Upper lobe of right lung (tissue), 1 donor: ENCODE measurements around the gene PLA2G4D. TPM values are rescaled to one million over a fixed set of nuclear protein-coding genes. Genes with fewer than 3 reads are reported as not detected.

Source experiments
- ATAC-seq: fragments of 200-7000 bp; cut with Tn5 transposase; one replicate; pipeline ENCODE4 v1.9.1; 2020; ENCODE audit warnings: mild to moderate bottlenecking, moderate library complexity
- DNase-seq: peaks from one replicate; pipeline ENCODE4 v3.0.0-alpha.2; 2020
- H3K27ac ChIP-seq: fragments of 200-600 bp; one replicate; pipeline ENCODE4 v1.8.0; 2022
- H3K27me3 ChIP-seq: fragments of 200-600 bp; one replicate; pipeline ENCODE4 v1.8.0; 2022; ENCODE audit warnings: mild to moderate bottlenecking
- H3K36me3 ChIP-seq: fragments of 200-600 bp; one replicate; pipeline ENCODE4 v1.8.0; 2022
- H3K4me1 ChIP-seq: fragments of 200-600 bp; one replicate; pipeline ENCODE4 v1.8.0; 2022
- H3K4me3 ChIP-seq: fragments of 200-600 bp; one replicate; pipeline ENCODE4 v1.8.0; 2022; ENCODE audit warnings: mild to moderate bottlenecking
- H3K9me3 ChIP-seq: fragments of 200-600 bp; one replicate; pipeline ENCODE4 v1.8.0; 2022
- intact Hi-C: fragments of 100-400 bp; cut with DNase I; formaldehyde crosslinking; loops from one replicate; pipeline ENCODE4 v1.11.0; 2022
- total RNA-seq: library from RNA; stranded (reverse); fragmentation: NEBNext Ultra II Directional; extraction: Animal tissue kit (Norgen Biotek cat#: 25700); gene quantifications from one replicate; pipeline ENCODE4 v1.2.1, GENCODE V29; 2021
- TF ChIP-seq, protein P1 (sequence below): fragments of 200-600 bp; IDR thresholded peaks from one replicate; pipeline ENCODE4 v1.8.0; 2022; ENCODE audit warnings: antibody characterized with exemption
- donor health status: DM: no; HTN: yes; CAD: no; lungs with severe emphysema.

The PLA2G4D gene
- total RNA-seq, 1 donor from 2014 or later, result not detected

DNA sequence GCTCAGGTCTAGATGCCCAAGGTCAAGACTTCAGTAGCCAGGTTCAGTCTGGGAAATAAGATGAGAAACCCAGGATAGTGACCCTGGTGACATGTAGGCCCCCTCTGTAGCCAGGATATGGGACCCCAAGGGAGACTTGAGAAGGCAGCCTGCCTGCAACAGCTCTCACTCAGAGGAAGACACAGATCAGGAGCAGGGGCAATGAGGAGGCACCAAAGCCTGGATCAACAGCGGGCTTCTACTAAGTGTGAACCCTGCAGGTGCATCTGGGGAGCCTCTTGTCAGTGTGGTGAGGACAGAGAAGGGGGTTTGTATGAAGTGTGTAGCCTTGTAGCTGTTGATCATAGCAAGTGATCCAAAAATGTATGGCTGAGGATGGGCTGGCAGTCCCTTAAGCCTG is 36.6 kb upstream of the PLA2G4D start:
- Histone ChIP-seq H3K4me3 (no peak overlapping the region), H3K27ac (no peak overlapping the region), H3K4me1 (no peaks in the 10 kb centered on the region), H3K9me3 (no peaks in the 10 kb centered on the region), H3K36me3 (no peaks in the 10 kb centered on the region), H3K27me3 (peaks cover 11% of the 10 kb centered on the region)
- ATAC-seq (no peak), DNase-seq (no peak)
- intact Hi-C loops, result loop anchor here (5.0 kb wide), 1 partner anchor 64 kb away; no protein-coding TSS in a partner anchor
- TF ChIP-seq, protein P1, sequence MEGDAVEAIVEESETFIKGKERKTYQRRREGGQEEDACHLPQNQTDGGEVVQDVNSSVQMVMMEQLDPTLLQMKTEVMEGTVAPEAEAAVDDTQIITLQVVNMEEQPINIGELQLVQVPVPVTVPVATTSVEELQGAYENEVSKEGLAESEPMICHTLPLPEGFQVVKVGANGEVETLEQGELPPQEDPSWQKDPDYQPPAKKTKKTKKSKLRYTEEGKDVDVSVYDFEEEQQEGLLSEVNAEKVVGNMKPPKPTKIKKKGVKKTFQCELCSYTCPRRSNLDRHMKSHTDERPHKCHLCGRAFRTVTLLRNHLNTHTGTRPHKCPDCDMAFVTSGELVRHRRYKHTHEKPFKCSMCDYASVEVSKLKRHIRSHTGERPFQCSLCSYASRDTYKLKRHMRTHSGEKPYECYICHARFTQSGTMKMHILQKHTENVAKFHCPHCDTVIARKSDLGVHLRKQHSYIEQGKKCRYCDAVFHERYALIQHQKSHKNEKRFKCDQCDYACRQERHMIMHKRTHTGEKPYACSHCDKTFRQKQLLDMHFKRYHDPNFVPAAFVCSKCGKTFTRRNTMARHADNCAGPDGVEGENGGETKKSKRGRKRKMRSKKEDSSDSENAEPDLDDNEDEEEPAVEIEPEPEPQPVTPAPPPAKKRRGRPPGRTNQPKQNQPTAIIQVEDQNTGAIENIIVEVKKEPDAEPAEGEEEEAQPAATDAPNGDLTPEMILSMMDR, result no peak

DNA sequence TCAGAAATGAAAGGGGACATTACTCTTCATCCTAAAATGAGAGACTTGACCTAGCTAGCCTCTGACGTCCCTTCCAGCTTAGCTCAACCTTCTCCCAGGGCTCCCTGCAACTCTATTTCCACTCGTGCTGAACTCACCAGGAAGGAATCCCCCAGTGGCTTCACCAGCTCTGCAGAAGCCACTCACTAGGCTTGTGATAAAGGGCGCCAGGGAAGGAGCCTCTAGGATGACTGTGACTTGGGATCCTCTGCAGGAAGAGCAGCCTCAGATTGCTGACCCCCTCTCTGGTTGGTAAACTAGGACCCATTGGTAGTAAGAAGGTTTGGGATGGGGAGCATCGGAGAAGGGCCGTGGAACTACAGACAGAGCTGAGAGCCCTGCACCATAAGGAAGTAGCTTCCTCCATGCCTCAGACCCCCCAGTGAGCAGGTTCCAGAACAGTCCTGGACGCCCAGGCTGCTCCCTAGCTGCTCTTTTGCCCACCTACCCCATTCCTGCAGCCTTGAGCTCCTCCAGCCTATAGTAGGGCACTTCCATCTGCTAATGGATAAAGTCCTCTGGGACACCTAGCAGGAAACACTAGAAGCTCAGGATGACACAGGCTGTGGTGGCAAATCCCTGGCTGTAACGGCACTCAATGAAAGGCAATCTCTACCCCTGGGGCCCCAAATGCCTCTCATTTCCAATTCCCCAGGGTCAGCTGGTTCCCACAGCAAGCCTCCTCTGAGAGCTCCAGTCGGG is 36.1 kb upstream of the PLA2G4D start:
- TF ChIP-seq, protein P1, result no peak
- no peak for ATAC-seq
- intact Hi-C loops, result loop anchor here (5.0 kb wide), 1 partner anchor 63 kb away; no protein-coding TSS in a partner anchor
- peak; percentile 23 for DNase-seq
- Histone ChIP-seq H3K4me1 (no peaks in the 10 kb centered on the region), H3K36me3 (no peaks in the 10 kb centered on the region), H3K27me3 (peaks cover 11% of the 10 kb centered on the region), H3K9me3 (no peaks in the 10 kb centered on the region), H3K4me3 (no peak overlapping the region), H3K27ac (no peak overlapping the region)

DNA sequence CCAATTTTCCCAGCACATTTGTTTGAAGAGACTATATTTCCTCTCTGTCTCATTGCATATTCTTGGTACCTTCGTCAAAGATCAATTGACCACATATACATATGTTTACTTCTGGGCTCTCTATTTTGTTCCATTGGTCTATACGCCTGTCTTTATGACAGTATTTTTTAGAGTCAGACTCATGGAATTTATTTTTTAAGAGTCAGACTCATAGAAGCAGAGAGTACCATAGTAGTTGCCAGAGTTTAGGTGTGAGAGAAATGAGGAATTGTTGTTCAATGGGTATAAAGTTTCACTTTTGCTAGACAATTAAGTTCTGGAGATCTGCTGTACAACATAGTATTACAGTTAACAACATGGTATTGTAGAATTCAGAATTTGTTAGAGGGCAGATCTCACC is 35.0 kb upstream of the PLA2G4D start:
- TF ChIP-seq, protein P1, result no peak
- no peak for DNase-seq

DNA sequence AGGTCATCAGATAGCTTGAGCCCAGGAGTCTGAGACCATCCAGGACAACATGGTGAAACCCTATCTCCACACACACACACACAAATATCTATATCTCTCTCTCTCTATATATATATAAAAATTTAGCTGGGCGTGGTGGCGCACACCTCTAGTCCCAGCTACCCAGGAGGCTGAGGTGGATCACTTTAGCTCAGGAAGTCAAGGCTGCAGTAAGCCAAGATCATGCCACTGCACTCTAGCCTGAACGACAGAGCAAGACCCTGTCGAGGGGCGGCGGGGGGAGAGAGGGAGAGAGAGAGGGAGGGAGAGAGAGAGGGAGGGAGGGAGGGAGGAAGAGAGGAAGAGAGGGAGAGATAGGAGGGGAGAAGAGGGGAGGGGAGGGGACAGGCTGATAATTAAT is 34.1 kb upstream of the PLA2G4D start:
- Histone ChIP-seq H3K4me3 (no peak overlapping the region), H3K36me3 (no peaks in the 10 kb centered on the region), H3K27me3 (peaks cover 11% of the 10 kb centered on the region), H3K4me1 (no peaks in the 10 kb centered on the region), H3K27ac (no peak overlapping the region), H3K9me3 (no peaks in the 10 kb centered on the region)
- DNase-seq (no peak), ATAC-seq (no peak)
- intact Hi-C loops, result no loop called here
- TF ChIP-seq, protein P1, result no peak

More for the DNA sequence above, 35.0 kb upstream of the PLA2G4D start:
- Histone ChIP-seq H3K27me3 (peaks cover 11% of the 10 kb centered on the region), H3K36me3 (no peaks in the 10 kb centered on the region), H3K27ac (no peak overlapping the region), H3K4me3 (no peak overlapping the region), H3K9me3 (no peaks in the 10 kb centered on the region), H3K4me1 (no peaks in the 10 kb centered on the region)
- intact Hi-C loops, result no loop called here
- ATAC-seq, result no peak

- H3K36me3 ChIP-seq, result no peaks in the 10 kb centered on the region
- intact Hi-C loops, result no loop called here
- DNase-seq (no peak), ATAC-seq (no peak)
- TF ChIP-seq, protein P1, result no peak
- H3K4me1 ChIP-seq, result peaks cover 6% of the 10 kb centered on the region
- no peak overlapping the region for H3K27ac ChIP-seq
- H3K9me3 ChIP-seq, result no peaks in the 10 kb centered on the region
- H3K27me3 ChIP-seq, result no peaks in the 10 kb centered on the region
- no peak overlapping the region for H3K4me3 ChIP-seq
These were observed 29.2 kb upstream of the PLA2G4D start for GRCh38 chr15:42123546-42123945.
